Subcutaneous adipose tissue (tissue), 4 donors: ENCODE measurements around the gene ECE1. TPM values are rescaled to one million over a fixed set of nuclear protein-coding genes. Genes with fewer than 3 reads are reported as not detected.

ENCODE experiments used
- total RNA-seq, 4 donors: library from RNA; depleted of rRNA; stranded (reverse); fragments of >200 nt; gene quantifications; one replicate each; pipeline ENCODE4 v1.1.0, GENCODE V29; 2016
- TF ChIP-seq, protein P1 (sequence below): fragments of 450-650 bp; IDR thresholded peaks from one replicate; pipeline ENCODE4 v1.5.1; 2016; ENCODE audit warnings: low read depth, mild to moderate bottlenecking, control low read depth, antibody characterized with exemption, moderate library complexity

ECE1 gene
- total RNA-seq, 4 donors from 2014 or later = 75.7 to 188 (median 96.7) TPM

DNA sequence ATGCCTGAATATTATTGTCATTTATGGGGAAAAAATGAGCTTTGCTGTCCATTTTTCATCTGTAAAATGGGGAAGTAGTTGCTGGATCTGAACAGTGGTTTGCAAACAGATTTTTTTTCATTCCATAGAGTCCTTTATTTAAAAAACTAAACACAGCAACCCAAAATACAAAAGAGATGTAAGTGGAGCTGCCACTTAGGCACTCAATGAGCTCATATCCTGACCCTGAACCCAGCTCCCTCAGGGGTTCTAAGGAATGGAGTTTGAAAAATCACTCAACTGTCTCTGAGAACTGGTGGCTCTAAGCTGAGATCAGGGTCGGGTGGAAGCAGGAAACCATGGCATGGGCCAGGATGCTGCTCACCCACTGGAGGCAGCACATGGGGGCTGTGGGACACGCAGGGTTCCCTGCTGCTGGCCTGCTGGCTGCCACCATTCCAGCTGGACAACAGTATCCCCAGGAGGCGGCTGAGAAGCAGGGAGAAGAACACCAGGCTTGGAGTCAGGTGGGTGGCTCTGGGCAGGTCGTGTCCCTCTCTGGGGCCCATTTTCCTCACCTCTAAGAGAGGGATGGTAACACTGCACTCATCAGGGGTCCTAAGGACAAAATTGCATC, 9.6 kb upstream of the ECE1 start:
- TF ChIP-seq, protein P1, sequence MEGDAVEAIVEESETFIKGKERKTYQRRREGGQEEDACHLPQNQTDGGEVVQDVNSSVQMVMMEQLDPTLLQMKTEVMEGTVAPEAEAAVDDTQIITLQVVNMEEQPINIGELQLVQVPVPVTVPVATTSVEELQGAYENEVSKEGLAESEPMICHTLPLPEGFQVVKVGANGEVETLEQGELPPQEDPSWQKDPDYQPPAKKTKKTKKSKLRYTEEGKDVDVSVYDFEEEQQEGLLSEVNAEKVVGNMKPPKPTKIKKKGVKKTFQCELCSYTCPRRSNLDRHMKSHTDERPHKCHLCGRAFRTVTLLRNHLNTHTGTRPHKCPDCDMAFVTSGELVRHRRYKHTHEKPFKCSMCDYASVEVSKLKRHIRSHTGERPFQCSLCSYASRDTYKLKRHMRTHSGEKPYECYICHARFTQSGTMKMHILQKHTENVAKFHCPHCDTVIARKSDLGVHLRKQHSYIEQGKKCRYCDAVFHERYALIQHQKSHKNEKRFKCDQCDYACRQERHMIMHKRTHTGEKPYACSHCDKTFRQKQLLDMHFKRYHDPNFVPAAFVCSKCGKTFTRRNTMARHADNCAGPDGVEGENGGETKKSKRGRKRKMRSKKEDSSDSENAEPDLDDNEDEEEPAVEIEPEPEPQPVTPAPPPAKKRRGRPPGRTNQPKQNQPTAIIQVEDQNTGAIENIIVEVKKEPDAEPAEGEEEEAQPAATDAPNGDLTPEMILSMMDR = no peak

DNA sequence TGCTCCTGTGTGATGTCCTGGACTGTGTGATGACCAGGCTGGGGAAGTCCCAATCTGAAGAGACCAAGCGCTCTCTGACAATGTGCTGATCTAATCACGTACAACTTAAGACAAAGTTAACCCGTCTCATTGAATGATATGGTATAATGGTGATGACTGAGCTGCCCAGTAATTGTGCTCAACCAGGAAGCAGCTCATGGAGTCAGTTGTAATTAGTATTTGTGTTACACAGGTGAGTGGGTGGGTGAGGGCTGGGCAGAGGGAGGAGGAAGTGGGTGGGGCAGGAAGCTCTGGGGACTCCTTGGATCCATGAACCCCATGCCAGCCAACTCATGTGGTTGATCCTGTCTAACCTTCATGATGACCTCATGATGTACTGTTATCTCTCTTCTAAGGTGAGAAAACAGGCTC, 8.7 kb upstream of the ECE1 start:
- TF ChIP-seq, protein P1 = no peak

DNA sequence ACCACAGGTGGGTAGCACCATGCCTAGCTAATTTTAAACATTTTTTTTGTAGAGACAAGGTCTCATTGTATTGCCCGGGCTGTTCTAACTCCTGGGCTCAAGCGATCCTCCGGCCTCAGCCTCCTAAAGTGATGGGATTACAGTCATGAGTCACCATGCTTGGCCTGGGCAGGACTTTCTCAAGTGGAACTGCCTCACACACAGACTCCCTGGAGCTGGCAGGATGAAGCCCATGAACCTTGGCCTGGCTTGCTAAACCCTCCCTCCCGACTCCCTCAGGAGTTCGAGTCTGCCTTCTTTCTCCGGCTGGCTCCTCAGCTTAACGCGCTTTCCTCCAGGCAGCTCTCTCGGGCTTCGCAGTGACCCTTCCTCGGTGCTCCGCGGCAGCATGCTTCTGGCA, 7.7 kb upstream of the ECE1 start:
- TF ChIP-seq, protein P1 = no peak

DNA sequence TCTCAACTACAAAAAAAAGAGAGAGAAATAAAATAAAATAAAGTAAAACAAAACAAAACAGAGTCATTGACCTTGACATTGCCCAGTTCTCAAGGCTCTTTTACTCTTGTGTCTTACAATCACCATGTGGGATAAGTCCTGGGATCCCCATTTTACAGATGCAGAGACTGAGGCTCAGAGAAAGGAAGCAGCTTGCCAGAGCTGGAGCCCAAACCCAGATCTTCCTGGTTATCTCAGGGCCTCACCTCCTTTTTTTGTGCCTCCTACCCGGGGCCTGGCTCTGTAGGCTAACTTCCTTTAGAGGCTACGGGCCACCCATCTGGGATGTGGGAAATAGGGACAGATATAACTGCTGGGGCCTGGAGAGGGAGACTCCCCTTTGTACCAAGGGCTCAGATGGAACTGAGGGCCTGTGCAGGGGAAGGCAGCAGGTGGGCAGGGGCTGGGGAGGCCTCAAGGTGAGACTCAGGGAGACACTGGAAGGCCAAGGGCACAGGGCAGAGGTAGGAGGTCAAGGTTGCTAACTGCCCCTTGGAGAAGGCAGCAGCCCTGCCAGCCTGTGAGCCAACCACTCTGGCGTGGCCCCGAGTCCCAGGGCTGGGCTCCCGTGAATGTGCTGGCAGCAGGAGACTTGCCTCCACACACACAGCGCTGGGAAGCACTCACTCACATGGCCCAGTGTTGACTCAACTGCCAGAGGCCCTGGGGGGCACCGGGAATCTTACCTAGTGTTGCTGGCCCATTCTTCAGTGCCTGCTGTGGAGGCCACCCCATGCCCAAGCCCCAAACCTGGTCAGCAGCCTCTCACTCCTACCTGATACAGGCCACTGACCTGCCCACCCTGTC, 6.5 kb upstream of the ECE1 start:
- TF ChIP-seq, protein P1 = no peak

DNA sequence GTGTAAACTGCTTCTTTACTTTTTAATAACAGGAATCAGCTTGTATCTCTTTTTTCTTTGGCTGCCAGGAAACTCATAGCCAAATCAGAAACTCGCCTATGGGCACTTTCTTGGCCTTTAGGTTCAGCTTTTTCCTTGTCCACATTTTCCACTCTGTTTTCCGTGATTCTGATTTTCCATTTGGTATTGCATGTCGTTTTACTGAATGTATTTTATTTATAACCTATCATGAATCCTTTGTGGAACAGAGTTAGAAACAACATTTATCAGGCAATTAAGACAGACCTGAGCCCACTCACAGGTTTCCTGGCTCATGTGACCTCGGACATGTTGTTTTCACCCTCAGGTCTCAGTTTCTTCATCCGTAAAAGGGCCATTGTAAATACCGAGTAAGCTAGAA, 5.3 kb upstream of the ECE1 start:
- TF ChIP-seq, protein P1 = no peak

DNA sequence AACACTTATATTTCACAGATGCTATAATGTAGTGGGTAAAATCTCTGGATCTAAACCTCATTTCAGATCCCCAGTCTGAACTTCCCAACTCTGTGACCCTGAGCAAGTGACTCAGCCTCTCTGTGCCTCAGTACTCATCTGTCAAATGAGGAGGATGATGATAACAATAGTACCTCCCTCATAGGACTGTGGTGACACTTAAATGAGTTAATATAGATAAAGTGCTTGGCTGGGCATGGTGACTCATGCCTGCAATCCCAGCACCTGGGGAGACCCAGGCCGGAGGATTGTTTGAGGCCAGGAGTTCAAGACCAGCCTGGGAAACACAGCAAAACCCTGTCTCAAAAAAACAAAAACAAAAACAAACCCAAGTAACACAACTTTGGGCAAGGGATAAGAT, 4.7 kb upstream of the ECE1 start:
- TF ChIP-seq, protein P1 = no peak

DNA sequence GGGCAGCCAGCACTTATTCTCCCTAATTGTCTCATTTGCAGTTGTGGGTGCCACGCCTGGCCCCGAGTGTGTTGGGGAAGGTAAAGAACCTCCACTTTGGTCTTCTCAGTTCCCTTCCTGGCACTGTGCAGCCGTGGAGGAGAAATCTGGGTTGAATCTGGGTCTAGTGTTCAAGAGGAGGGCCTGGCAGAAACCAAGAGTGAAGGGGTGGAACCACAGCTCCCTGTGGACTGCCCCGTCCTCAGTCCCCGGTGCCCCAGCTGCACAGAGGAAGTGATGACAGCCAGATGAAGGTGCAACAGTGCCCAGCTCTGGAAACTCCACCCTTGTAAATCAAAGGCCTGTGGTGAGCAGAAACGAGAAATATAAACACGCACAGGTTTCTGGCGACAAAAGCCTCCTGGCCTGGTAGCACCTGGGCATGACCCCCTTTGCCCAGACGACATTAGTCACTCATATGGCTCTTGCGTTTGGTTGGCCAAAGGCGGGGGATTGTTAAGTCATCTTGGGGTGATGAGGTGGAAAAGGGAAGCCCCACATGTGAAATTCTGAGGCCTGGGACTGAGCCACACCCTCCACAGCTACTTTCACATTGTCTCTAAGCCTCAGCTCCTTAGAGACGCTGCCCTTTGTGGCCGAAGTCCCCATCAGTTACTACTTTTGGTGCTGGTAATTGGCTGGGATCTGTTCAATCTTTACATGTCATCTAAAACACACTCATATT, 4.2 kb upstream of the ECE1 start:
- TF ChIP-seq, protein P1 = no peak
